ENCODE data around the gene NCBP3.
"Not testable (repeated sequence)": the region's sequence is repeated elsewhere in the genome, so short reads cannot be mapped to it uniquely, and the experiment has no call there.

Gene NCBP3

DNA sequence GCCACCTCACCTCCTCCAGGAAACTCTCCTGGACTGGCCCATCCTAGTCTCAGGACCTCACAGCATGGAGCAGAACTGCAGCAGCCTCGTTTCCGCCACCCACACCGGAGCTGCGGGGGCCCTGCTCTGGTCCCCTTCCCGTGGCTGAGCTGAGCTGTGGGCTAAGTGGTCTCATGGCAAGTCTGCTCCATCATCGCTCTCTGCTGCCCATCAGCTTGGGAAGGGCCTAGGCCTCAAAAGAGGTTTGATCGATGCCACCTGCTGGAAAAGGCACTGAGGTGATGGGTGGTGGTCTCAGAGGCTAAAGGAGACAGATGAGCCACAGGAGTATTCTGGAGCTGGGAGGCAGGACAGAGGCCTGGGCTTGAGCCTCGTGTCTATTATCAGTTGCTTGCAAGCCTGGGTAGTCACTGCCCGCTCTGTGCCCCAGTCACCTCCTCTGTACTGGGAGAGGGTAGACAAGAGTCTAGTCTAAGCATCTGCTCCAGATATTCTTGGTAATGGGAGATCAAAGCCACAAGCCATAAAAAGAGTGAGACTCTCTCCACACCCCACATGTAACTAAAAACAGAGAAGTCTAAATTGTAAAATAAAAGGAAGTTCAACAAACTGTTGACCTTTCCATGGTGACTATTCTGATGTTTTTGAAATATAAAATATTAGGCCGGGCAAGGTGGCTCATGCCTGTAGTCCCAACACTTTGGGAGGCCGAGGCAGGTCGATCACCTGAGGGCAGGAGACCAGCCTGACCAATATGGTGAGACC, 46.7 kb downstream of the NCBP3 start:
- no peaks in the 10 kb centered on the region for H3K27me3 ChIP-seq (ENCODE audit: control insufficient read depth, insufficient read depth, low read length)
- no peaks in the 10 kb centered on the region for H3K9me3 ChIP-seq (ENCODE audit: control insufficient read depth, insufficient read depth, low read depth, low read length)
- no peaks in the 10 kb centered on the region; the same call in 1 of the 2 replicates for H3K4me1 ChIP-seq (ENCODE audit: control insufficient read depth, insufficient read depth, low read length)
- H3K4me3 ChIP-seq (ENCODE audit: low read depth, low read length): no peak overlapping the region
- no peak overlapping the region for H3K27ac ChIP-seq (ENCODE audit: low read depth, low read length)
- peaks cover 18% of the 10 kb centered on the region for H3K36me3 ChIP-seq (ENCODE audit: control insufficient read depth, insufficient read depth, low read length)
- no peak overlapping the region for H3K9ac ChIP-seq (ENCODE audit: low read length)

DNA sequence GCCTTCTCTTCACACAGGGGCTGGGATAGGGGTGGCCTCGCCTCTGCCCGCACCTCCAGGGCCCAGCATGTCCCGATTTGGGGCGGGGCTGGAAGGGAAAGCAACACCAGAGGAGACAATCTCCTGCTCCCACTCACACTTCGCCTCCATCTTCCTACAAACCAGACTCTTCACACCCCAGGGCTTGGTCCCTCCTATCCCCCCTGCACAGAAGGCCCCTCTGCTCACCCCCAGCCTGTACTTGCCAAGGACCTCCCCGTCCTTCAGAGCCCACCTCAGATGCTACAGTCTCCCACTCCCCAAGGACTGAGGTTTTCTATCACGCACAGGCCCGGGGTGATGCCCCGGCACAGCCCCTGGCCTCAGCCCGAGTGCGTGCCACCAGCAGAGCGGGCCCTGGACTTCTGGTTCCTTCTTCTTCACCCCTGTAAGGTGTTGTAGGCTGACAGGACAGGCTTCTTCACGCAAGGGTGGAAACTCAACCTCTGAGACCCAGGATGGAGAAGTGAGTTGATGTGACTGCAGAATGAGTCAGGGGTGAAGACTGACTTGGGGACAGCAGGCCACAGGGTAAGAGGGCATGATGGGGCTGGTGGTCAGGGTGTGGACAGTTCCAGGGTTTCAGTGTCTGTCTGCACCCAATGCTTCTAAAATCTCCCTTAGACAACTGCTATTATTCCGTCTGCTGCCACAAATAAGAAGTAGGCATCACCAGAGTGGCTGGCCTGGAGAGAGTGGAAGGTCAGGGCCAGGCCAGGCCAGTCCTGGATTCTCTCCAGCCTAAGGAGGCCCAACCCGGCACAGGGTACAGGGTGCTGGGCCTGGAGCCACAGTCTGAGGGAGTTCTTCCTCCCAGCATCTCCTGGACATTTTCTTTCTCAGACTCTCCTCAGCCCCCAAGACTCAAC, 47.5 kb downstream of the NCBP3 start:
- Histone ChIP-seq H3K9ac (ENCODE audit: low read length) (no peak overlapping the region), H3K36me3 (ENCODE audit: control insufficient read depth, insufficient read depth, low read length) (peaks cover 18% of the 10 kb centered on the region), H3K27ac (ENCODE audit: low read depth, low read length) (no peak overlapping the region), H3K4me3 (ENCODE audit: low read depth, low read length) (no peak overlapping the region), H3K9me3 (ENCODE audit: control insufficient read depth, insufficient read depth, low read depth, low read length) (no peaks in the 10 kb centered on the region), H3K27me3 (ENCODE audit: control insufficient read depth, insufficient read depth, low read length) (no peaks in the 10 kb centered on the region), H3K4me1 (ENCODE audit: control insufficient read depth, insufficient read depth, low read length) (no peaks in the 10 kb centered on the region; the same call in 1 of the 2 replicates)

DNA sequence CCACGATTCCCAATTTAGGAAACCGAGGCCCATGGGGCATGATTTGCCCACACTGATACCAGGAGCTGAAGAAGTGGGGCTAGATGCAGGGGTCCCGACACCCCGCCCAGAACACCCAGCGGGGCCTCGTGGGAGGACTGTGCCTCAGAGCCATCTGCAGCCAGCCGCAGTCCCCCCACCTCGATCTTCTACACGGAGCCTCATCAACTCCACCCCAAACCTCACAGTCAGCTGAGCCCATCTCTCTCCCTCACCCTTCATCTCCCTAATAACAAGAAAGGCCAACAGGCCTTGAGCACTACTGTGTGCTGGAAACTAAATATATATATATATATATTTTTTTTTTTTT, 49.2 kb downstream of the NCBP3 start:
- Histone ChIP-seq H3K4me3 (ENCODE audit: low read depth, low read length) (no peak overlapping the region), H3K4me1 (ENCODE audit: control insufficient read depth, insufficient read depth, low read length) (no peaks in the 10 kb centered on the region; the same call in 1 of the 2 replicates), H3K27ac (ENCODE audit: low read depth, low read length) (no peak overlapping the region), H3K9me3 (ENCODE audit: control insufficient read depth, insufficient read depth, low read depth, low read length) (no peaks in the 10 kb centered on the region), H3K27me3 (ENCODE audit: control insufficient read depth, insufficient read depth, low read length) (no peaks in the 10 kb centered on the region), H3K9ac (ENCODE audit: low read length) (no peak overlapping the region), H3K36me3 (ENCODE audit: control insufficient read depth, insufficient read depth, low read length) (peaks cover 5% of the 10 kb centered on the region)

- no peak overlapping the region for H3K4me3 ChIP-seq (ENCODE audit: low read depth, low read length)
- H3K9ac ChIP-seq (ENCODE audit: low read length): no peak overlapping the region
- no peaks in the 10 kb centered on the region for H3K27me3 ChIP-seq (ENCODE audit: control insufficient read depth, insufficient read depth, low read length)
- H3K9me3 ChIP-seq (ENCODE audit: control insufficient read depth, insufficient read depth, low read depth, low read length): no peaks in the 10 kb centered on the region
- no peaks in the 10 kb centered on the region; the same call in 1 of the 2 replicates for H3K4me1 ChIP-seq (ENCODE audit: control insufficient read depth, insufficient read depth, low read length)
- no peak overlapping the region for H3K27ac ChIP-seq (ENCODE audit: low read depth, low read length)
- no peaks in the 10 kb centered on the region for H3K36me3 ChIP-seq (ENCODE audit: control insufficient read depth, insufficient read depth, low read length)
Measured at GRCh38 chr17:3796110-3796821, 49.8 kb downstream of the NCBP3 start.

DNA sequence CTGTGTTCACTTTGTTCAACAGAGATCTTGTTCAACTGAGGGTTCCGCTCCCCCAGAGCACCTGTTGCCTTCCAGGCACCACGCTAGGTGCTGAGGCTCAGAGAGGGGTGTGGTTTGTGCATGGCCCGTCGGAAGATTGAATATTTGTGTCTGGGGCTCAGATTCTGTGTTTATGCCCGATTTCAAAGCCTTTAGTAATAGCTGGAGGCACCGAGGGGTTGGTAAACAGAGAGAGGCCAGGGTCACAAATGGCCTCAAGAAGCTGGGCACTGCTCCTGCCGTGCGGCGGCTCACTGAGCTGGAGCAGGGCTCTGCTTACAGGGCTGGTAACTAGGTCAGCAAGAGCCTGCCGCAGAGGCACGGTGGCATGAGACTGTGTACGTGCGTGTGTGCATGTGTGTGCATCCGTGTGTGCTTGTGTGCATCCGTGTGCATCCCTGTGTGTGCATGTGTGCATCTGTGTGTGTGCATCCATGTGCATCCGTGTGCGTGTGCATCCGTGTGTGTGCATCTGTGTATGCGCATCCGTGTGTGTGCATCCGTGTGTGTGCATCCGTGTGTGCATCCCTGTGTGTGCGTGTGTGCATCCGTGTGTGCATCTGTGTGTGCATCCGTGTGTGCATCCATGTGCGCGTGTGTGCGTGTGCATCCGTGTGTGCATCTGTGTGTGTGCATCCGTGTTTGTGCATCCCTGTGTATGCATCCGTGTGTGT, 50.5 kb downstream of the NCBP3 start:
- Histone ChIP-seq H3K27ac (ENCODE audit: low read depth, low read length) (no peak overlapping the region), H3K9me3 (ENCODE audit: control insufficient read depth, insufficient read depth, low read depth, low read length) (no peaks in the 10 kb centered on the region), H3K4me1 (ENCODE audit: control insufficient read depth, insufficient read depth, low read length) (no peaks in the 10 kb centered on the region; the same call in 1 of the 2 replicates), H3K27me3 (ENCODE audit: control insufficient read depth, insufficient read depth, low read length) (no peaks in the 10 kb centered on the region), H3K9ac (ENCODE audit: low read length) (no peak overlapping the region), H3K36me3 (ENCODE audit: control insufficient read depth, insufficient read depth, low read length) (no peaks in the 10 kb centered on the region), H3K4me3 (ENCODE audit: low read depth, low read length) (no peak overlapping the region)

DNA sequence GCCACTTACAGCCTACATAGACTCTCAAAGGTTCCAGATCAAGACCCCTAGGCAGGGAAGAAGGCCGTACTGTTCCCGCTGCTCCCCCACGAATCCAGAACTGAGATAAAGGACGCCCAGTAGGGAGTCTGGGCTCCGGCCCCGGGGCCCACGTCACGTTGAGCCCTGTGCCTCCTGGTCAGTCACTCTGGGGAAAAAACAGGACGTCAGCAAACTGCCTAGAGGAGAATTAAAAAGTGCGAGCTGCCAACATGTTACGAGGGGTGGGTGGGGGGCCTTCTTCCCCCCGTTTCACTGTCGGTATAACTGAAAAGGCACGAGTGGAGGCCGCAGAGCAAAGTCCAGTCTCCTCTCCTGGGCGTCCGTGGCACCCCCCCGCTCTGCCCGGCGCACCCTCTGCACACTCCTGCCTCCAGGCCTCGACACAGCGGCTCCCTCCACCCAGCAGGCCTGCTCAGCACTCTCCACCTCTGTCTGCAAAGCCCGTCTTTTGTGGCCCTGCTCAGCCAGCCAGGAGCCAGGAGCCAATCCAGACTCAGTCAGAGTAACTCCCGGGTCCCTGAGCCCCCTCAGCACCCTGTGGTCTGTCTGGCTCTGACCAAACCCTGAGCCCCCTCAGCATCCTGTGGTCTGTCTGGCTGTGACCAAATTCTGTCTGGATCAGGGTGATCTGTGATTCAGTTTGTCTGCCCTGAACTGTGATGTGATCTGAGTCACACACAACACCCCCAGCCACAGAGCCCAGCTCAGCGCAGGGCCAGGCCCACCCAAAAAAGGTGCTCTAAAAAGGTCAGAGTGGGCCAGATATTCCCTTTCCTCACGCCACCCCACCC, 51.3 kb downstream of the NCBP3 start:
- Histone ChIP-seq H3K27ac (ENCODE audit: low read depth, low read length) (no peak overlapping the region), H3K4me3 (ENCODE audit: low read depth, low read length) (no peak overlapping the region), H3K36me3 (ENCODE audit: control insufficient read depth, insufficient read depth, low read length) (no peaks in the 10 kb centered on the region), H3K4me1 (ENCODE audit: control insufficient read depth, insufficient read depth, low read length) (no peaks in the 10 kb centered on the region; the same call in 1 of the 2 replicates), H3K9ac (ENCODE audit: low read length) (no peak overlapping the region), H3K9me3 (ENCODE audit: control insufficient read depth, insufficient read depth, low read depth, low read length) (no peaks in the 10 kb centered on the region), H3K27me3 (ENCODE audit: control insufficient read depth, insufficient read depth, low read length) (no peaks in the 10 kb centered on the region)

GRCh38 chr17:3794152-3794551, 51.9 kb downstream of the NCBP3 start:
- not testable (repeated sequence) for H3K27ac ChIP-seq (ENCODE audit: low read depth, low read length); H3K9ac ChIP-seq (ENCODE audit: low read length); H3K9me3 ChIP-seq (ENCODE audit: control insufficient read depth, insufficient read depth, low read depth, low read length); H3K27me3 ChIP-seq (ENCODE audit: control insufficient read depth, insufficient read depth, low read length); H3K4me3 ChIP-seq (ENCODE audit: low read depth, low read length); H3K4me1 ChIP-seq (ENCODE audit: control insufficient read depth, insufficient read depth, low read length); H3K36me3 ChIP-seq (ENCODE audit: control insufficient read depth, insufficient read depth, low read length)

DNA sequence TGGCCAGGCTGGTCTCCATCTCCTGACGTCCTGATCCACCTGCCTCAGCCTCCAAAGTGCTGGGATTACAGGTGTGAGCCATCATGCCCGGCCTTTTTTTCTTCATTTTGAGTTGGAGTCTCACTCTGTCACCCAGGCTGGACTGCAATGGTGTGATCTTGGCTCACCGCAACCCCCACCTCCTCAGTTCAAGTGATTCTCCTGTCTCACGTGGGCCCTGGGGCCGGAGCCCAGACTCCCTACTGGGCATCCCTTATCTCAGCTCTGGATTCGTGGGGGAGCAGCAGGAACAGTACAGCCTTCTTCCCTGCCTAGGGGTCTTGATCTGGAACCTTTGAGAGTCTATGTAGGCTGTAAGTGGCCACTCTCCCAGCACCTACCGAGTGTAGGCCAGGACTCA, 52.8 kb downstream of the NCBP3 start:
- H3K9ac ChIP-seq (ENCODE audit: low read length); H3K36me3 ChIP-seq (ENCODE audit: control insufficient read depth, insufficient read depth, low read length); H3K27ac ChIP-seq (ENCODE audit: low read depth, low read length); H3K4me1 ChIP-seq (ENCODE audit: control insufficient read depth, insufficient read depth, low read length); H3K4me3 ChIP-seq (ENCODE audit: low read depth, low read length); H3K9me3 ChIP-seq (ENCODE audit: control insufficient read depth, insufficient read depth, low read depth, low read length); H3K27me3 ChIP-seq (ENCODE audit: control insufficient read depth, insufficient read depth, low read length): not testable (repeated sequence)

DNA sequence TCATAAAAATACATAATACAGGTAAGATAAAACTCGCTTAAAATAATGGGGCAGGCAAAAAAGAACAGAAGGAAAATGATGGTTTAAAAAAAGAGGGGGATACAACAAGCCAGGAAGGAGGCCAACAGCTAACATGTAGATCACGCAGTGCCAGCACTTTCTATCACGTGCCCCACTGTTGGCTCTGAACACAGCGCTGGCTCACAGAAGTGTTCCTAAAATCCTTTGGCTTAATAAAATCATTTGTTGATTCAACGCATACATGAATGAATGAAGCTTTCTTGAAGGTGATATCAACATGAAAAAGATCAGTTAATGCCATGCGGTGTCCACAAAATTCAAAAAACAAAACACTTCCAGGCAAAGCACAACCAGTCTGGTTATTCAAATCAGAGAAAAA, 53.6 kb downstream of the NCBP3 start:
- no peaks in the 10 kb centered on the region for H3K36me3 ChIP-seq (ENCODE audit: control insufficient read depth, insufficient read depth, low read length)
- H3K9ac ChIP-seq (ENCODE audit: low read length): no peak overlapping the region
- no peaks in the 10 kb centered on the region for H3K27me3 ChIP-seq (ENCODE audit: control insufficient read depth, insufficient read depth, low read length)
- no peak overlapping the region for H3K4me3 ChIP-seq (ENCODE audit: low read depth, low read length)
- no peaks in the 10 kb centered on the region; the same call in 1 of the 2 replicates for H3K4me1 ChIP-seq (ENCODE audit: control insufficient read depth, insufficient read depth, low read length)
- H3K9me3 ChIP-seq (ENCODE audit: control insufficient read depth, insufficient read depth, low read depth, low read length): no peaks in the 10 kb centered on the region
- no peak overlapping the region for H3K27ac ChIP-seq (ENCODE audit: low read depth, low read length)

DNA sequence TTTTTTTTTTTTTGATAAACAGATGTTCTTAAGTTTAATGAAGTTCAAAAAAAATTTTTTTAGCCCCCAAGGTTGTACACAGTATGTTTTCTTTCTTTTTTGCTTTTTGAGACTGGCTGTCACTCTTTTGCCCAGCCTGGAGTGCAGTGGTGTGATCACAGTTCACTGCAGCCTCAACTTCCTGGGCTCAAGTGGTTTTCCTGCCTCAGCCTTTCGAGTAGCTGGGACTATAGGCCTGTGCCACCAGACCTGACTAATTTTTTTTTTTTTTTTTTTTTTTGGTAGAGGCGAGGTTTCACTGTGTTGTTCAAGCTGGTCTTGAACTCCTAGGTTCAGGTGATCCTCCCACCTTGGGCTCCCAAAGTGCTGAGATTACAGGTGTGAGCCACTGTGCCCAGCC, 57.8 kb downstream of the NCBP3 start:
- H3K4me1 ChIP-seq (ENCODE audit: control insufficient read depth, insufficient read depth, low read length): no peaks in the 10 kb centered on the region
- no peaks in the 10 kb centered on the region for H3K9me3 ChIP-seq (ENCODE audit: control insufficient read depth, insufficient read depth, low read depth, low read length)
- H3K9ac ChIP-seq (ENCODE audit: low read length): no peak overlapping the region
- H3K27me3 ChIP-seq (ENCODE audit: control insufficient read depth, insufficient read depth, low read length): no peaks in the 10 kb centered on the region
- no peak overlapping the region for H3K27ac ChIP-seq (ENCODE audit: low read depth, low read length)
- H3K36me3 ChIP-seq (ENCODE audit: control insufficient read depth, insufficient read depth, low read length): no peaks in the 10 kb centered on the region
- H3K4me3 ChIP-seq (ENCODE audit: low read depth, low read length): no peak overlapping the region

Measured in HUES6 (cell line).